ENCODE measurements around the gene MKI67. TPM values are rescaled to one million over a fixed set of nuclear protein-coding genes. Genes with fewer than 3 reads are reported as not detected.
A peak's percentile ranks its signal among the peaks of the same experiment; 100 is the strongest.

MKI67 gene
- total RNA-seq, 2 donors from 2014 or later = 10.8 to 39.5 TPM

DNA sequence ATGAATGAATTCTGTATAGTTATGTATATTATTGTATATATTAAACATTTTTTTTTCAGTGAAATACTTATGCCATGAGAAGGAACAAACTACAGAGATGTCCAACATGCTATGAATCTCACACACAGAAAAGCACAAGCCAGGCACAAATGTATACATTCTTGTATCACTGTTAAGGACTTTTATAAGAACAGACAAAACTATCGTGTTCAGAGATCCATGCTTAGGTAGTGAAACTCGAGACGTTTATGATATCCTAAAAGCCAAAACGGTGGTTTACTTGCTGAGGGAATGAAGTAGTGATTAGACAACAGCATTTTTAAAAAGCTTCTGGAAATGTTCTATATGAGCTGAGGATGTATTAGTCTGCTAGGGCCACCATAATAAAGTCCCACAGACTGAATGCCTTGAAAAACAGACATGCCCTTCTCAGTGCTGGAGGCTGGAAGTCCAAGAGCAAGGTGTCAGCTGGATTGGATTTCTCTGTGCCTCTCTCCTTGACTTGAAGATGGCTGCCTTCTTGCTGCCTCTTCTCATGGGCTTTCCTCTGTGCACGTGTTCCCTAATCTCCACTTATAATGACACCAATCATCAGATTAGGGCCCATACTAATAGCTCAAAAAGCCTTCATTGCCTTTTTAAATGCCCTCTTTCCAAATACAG lies 4.3 kb downstream of the MKI67 start:
- intact Hi-C loops (cut with DNase I, micrococcal nuclease) = no loop called here
- DNase-seq (no peak), ATAC-seq (no peak)

- DNase-seq (no peak), ATAC-seq (no peak)
- intact Hi-C loops (cut with DNase I, micrococcal nuclease) = no loop called here
These were observed 9.2 kb downstream of the MKI67 start for GRCh38 chr10:128116851-128117615.

GRCh38 chr10:128116187-128116586 lies 10.0 kb downstream of the MKI67 start:
- intact Hi-C loops (cut with DNase I, micrococcal nuclease) = no loop called here
- no peak for DNase-seq
- no peak for ATAC-seq

DNA sequence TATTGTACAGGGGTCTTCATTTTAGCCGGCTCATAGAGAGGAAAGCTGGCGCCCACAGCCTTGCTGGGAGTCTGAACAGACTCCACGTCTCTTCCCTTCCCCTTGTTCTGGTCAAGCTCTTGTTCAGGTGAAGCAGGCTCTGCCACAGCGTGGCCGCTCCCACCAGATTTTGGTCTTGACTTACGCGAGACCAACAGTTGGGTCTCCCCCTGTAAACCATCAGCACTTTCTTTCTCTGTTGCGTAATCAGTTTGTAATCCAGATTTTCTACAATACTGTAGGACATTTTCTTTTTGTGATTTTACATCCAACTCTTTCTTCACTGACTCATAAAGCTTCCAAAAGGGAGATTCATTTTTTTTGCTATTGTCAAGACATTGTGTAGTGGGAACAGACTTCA lies 10.9 kb downstream of the MKI67 start:
- ATAC-seq (no peak), DNase-seq (no peak)
- intact Hi-C loops (cut with DNase I, micrococcal nuclease) = no loop called here

GRCh38 chr10:128114901-128115300 lies 11.3 kb downstream of the MKI67 start:
- no peak for DNase-seq
- intact Hi-C loops (cut with DNase I, micrococcal nuclease) = no loop called here
- no peak for ATAC-seq

GRCh38 chr10:128113026-128113425 lies 13.2 kb downstream of the MKI67 start:
- intact Hi-C loops (cut with DNase I, micrococcal nuclease) = no loop called here
- ATAC-seq = no peak
- DNase-seq = no peak

DNA sequence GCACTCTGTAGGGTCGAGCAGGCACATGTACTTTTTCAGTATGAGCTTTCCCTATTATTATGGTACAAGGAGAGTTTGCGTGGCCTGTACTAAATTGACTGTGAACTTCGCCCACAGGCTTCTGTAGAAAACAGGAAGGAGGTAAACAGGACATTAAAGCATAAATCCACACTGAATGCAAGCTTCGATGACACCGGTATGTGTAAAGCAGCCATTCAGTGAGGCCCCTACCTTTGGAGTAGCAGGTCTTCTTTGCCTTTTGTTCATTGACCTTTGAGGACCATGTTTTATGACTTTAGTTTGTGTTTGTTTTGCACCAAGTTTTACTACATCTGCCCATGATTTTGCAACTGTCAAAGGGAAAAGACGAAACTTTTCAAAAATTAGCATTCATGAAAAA lies 14.5 kb downstream of the MKI67 start:
- DNase-seq = no peak
- intact Hi-C loops (cut with DNase I, micrococcal nuclease) = no loop called here

GRCh38 chr10:128110339-128110738 lies 15.9 kb downstream of the MKI67 start:
- ATAC-seq (no peak), DNase-seq (no peak)

More for the DNA sequence above, 14.5 kb downstream of the MKI67 start:
- peak; percentile 88 for ATAC-seq

GRCh38 chr10:128109707-128110106 lies 16.5 kb downstream of the MKI67 start:
- DNase-seq (no peak), ATAC-seq (no peak)
- intact Hi-C loops (cut with DNase I, micrococcal nuclease) = no loop called here

More at GRCh38 chr10:128110339-128110738, 15.9 kb downstream of the MKI67 start:
- intact Hi-C loops (cut with DNase I, micrococcal nuclease) = no loop called here

DNA sequence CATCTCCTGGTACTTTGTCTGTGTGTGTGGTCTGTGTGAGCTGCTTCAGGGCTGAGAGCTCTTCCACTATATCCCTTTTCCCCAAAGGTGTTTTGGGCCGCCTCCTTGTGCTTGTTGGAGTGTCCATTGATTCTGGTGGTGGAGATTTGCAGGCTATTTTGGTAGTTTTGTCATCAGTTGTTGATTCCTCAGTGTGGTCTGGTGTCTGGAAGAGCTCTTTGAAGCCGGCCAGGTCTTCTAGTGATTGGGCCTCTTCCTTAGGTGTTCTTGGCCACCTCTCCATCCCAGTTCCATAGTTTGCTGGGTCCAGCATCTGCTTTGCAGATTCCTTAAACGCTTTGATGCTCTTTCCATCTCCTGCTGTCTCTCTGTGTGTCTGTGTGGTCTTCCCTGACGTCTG lies 20.8 kb downstream of the MKI67 start:
- ATAC-seq = no peak
- no peak for DNase-seq
- intact Hi-C loops (cut with DNase I, micrococcal nuclease) = no loop called here

DNA sequence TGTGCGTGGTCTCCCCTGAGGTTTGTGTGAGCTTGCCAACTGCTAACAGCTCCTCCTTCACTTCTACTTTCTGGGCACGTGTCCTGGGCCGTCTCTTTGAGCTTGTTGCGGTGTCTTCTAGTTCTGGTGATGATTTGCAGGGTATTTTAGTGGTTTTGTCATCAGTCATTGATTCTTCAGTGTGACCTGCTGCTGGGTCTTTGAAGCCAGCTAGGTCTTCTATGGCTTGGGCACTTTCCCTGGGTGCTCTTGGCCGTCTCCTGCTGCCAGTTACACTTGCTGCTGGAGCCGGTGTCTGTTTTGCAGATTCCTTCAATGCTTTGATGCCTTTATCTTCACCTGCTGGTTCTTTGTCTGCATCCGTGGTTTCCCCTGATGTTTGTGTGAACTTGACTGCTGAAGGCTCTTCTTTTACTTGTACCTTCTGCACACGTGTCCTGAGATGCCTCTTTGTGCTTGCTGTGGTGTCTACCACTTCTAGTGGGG lies 23.0 kb downstream of the MKI67 start:
- ATAC-seq = no peak
- no peak for DNase-seq
- intact Hi-C loops (cut with DNase I, micrococcal nuclease) = no loop called here

GRCh38 chr10:128102480-128103228 lies 23.6 kb downstream of the MKI67 start:
- DNase-seq (peak in 1 of 2 donors; percentile 74), ATAC-seq (peak; percentile 97)
- intact Hi-C loops (cut with DNase I, micrococcal nuclease) = no loop called here

DNA sequence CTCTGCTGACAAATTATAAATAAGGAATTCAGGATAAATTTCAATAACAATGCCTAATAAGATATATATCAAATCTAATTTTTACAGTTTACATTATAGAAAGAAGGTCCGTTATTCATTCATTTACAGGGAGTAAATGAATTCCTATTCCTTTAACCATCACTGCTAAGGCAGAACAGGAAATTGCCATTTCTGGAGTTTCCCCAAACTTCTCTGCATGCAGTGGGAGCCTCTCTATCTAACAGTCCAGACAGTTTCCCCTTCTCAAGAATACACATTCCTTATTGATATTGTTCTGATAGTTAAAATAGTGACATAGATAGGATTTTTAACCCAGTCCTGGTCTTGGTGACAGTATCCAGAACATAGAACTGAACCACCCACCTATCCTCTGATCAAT lies 24.3 kb downstream of the MKI67 start:
- ATAC-seq (no peak), DNase-seq (no peak)
- intact Hi-C loops (cut with DNase I, micrococcal nuclease) = no loop called here

DNA sequence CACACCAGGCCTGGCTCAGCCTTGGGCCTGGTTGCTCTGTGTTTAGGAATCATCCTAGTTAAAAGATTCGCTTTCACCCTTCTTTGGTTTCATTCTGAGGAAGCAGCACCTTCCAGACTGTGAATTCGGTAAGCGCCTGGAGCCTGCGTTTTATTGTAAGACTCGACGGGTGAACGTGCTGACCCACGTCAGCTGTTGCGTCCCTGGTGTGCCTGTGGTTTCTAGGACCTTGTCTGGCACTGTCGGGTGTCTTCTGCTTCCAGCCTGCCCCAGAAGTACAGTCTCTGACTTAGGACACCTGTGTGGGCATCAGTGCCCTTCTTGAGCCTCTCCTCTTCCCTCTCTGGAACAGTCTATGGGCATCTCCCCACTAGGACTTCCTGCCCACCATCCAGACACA lies 26.3 kb downstream of the MKI67 start:
- intact Hi-C loops (cut with DNase I, micrococcal nuclease) = no loop called here
- DNase-seq (no peak), ATAC-seq (no peak)

DNA sequence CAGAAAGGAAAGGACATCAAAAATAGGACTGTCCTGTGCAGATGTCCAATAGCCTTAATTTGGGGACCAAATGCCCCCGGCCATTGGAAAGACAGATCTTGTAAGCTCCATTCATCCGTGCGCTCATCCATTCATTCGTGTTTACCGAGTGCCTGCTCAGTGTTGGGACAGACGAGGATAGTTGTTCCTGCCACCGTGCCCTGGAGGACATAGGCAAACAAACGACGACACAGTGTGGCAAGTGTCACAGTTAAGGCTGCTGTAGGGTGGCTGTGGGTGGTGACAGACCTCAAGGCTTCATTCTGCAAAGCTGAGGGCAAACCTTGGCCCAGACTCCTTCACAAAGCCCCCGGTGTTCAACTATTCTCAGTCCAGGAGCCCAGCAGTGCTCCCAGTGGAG lies 27.6 kb downstream of the MKI67 start:
- DNase-seq (no peak), ATAC-seq (no peak)
- intact Hi-C loops (cut with DNase I, micrococcal nuclease) = no loop called here

DNA sequence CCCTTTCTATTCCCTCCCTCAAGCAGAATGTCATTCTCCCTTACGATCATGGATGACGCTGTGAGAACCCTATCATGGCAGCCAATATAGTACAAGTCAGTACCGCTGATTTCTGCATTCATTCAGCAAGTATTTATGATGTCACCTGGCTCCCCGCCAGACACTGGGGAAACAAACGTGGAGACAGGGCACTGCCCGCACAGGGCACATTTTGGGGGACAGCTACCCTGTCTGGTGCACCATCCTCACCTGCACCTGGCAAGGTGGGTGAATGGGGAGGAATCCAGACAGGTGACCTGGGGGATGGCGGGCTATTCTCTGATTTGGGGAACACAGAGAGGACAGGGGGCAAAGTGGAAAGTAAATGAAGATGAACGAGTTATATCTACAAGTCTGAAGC lies 28.4 kb downstream of the MKI67 start:
- intact Hi-C loops (cut with DNase I, micrococcal nuclease) = no loop called here
- DNase-seq (no peak), ATAC-seq (no peak)

DNA sequence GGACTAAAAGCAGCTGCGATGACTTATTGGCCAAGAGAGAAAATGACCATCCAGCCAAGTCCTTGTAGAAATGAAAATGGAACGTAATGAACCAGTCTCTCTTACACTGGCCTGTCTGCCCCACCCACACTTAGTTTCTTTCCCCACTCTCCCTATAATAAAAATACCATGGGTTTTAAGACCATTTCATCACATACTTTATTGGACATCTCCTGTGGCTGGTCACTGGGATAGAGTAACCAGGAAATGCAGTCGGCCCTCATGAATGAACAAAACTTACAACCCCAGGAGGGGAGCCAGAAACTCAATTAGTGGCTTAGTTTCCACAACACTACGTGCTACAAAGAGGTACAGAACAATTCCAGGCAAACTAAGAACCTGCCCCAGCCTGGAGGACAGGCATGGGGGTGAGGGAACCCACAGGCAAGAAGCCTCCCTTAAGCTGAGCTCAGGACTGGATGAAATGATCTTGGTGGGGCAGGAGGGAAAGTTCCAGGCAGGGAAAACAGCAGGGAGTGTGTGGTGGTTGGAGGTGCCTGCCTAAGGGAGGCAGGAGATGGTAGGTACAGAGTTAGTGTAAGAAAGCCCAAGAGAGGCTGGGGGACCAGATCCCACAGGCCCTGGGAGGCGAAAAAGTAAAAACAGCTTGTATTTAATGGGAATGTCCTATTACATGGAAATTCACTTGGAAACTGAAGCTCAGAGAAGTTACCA lies 29.6 kb downstream of the MKI67 start:
- DNase-seq (no peak), ATAC-seq (peak; percentile 23)
- intact Hi-C loops (cut with DNase I, micrococcal nuclease) = no loop called here

DNA sequence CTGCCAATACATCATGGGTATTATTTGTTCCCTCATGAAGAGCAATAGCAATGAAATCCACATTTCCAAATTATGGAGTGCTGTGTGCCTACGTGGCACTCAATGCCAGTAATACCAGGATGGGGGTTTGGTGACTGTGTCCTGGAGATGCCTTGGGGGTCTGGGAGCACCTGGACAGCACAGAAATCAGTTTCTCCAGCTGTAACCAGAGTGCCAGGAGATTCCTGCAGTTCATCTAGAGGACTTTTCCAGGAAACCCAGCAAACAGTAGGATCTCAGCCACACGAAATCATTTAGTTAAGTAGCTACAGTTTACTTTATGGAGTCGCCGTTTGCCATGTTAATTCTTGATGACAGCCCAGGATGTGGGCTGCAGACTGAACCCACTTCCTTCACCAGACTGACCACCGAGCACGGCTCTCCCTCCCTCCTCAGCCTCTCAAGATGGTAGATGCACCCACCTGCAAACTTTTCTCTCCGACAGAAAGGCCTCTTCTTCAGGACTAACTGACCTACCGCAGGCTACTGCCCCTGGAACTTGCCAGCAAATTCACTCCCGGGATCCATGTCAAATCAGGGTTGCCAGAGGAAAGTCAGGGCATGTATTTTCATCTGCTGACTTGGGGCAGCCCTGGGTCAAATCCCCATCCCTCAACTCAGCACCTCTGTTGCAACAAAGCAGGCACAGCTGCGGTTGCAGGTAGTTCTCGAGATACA lies 30.3 kb downstream of the MKI67 start:
- intact Hi-C loops (cut with DNase I, micrococcal nuclease) = no loop called here
- ATAC-seq (no peak), DNase-seq (no peak)

Data from left colon (tissue), 2 donors.